ENCODE measurements around the gene TAS2R1.
A peak's percentile ranks its signal among the peaks of the same experiment; 100 is the strongest.

The TAS2R1 gene

GRCh38 chr5:9655641-9656040, 25.5 kb upstream of the TAS2R1 start:
- no peak for TF ChIP-seq CTCF (IDR thresholded peaks at IDR 0.05; ENCODE audit: low read depth, low read length)
- H3K4me3 ChIP-seq (ENCODE audit: low read depth, low read length) = no peak overlapping the region

- no peak for TF ChIP-seq CTCF (IDR thresholded peaks at IDR 0.05; ENCODE audit: low read depth, low read length)
- H3K4me3 ChIP-seq (ENCODE audit: low read depth, low read length) = no peak overlapping the region
Observed at GRCh38 chr5:9654886-9655285, 24.7 kb upstream of the TAS2R1 start.

DNA sequence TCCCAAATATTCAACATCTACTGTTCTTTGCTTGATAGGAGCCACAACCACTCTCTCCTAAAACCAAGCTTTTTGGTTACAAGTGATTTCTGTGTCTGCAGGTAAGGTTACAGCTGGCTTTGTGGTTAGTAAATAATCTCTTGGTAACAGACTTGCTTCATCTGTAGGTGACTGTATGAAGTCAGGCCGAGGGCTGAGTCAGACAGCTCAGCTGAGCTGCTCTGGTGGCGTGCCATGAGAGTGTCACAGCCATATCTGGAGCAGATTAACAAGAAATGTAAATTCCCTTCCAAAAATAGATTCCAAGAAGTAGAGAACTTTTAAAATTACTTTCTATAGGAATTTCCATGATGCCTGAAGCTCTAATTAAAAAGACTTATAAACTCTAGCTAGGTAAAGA, 23.7 kb upstream of the TAS2R1 start:
- H3K4me3 ChIP-seq (ENCODE audit: low read depth, low read length) = peak overlapping the region; percentile 5; the same call in 1 of the 2 replicates
- no peak for TF ChIP-seq CTCF (IDR thresholded peaks at IDR 0.05; ENCODE audit: low read depth, low read length)

- TF ChIP-seq CTCF (IDR thresholded peaks at IDR 0.05; ENCODE audit: low read depth, low read length) = no peak
- H3K4me3 ChIP-seq (ENCODE audit: low read depth, low read length) = no peak overlapping the region
Observed at GRCh38 chr5:9653061-9653460, 22.9 kb upstream of the TAS2R1 start.

- TF ChIP-seq CTCF (IDR thresholded peaks at IDR 0.05; ENCODE audit: low read depth, low read length) = no peak
- no peak overlapping the region for H3K4me3 ChIP-seq (ENCODE audit: low read depth, low read length)
Observed at GRCh38 chr5:9652295-9652694, 22.1 kb upstream of the TAS2R1 start.

- H3K4me3 ChIP-seq (ENCODE audit: low read depth, low read length) = no peak overlapping the region
- no peak for TF ChIP-seq CTCF (IDR thresholded peaks at IDR 0.05; ENCODE audit: low read depth, low read length)
Observed at GRCh38 chr5:9646843-9647242, 16.7 kb upstream of the TAS2R1 start.

GRCh38 chr5:9644630-9645029, 14.5 kb upstream of the TAS2R1 start:
- TF ChIP-seq CTCF (IDR thresholded peaks at IDR 0.05; ENCODE audit: low read depth, low read length) = no peak
- H3K4me3 ChIP-seq (ENCODE audit: low read depth, low read length) = no peak overlapping the region
